ENCODE results near the gene CDKL5.

CDKL5 gene

DNA sequence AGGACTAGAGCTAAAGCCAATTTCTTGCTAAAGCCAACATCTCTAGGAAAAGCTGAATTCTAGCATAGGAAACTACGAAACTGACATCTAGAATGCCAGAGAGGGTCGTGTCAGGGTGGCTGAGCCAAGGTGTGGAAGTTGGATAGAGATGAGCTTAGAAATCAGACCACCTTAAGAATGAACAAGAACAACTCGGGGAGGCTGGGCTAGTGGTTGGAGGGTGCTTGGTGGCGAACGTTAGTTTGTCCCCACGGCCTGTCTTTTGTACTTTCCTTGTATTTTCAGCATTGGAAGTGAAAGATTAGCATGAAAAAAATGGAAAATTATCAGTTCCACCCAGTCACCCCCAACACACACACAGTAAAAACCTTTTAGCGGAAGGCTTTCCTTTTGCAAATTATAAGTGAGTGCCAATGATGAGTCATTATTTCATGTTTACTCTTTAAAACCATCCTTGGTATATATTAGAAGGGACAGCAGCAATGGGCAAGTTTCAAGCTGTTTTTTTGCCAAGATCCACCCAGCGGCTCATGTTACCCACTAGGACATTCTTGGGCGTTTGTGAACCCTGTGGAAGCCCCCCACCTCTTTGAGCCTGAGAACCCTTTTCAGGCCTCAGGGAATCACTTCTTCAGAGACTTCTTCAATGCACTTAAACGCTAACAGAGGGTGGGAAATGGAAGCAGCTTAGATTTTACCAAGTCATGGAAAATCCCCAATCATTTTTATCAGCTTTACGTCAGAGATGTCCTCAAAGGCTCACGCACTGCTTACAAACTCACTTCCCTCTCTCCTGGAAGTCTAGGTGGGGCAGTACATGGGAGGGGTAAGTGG is 277.2 kb downstream of the CDKL5 start:
- no peak for DNase-seq
